PFSK-1 (cell line): ENCODE measurements around the gene RBM5.

Experiments used
- FOXP2 ChIP-seq: optimal IDR thresholded peaks from 2 replicates; pipeline ENCODE3; 2011; ENCODE audit warnings: borderline replicate concordance, control low read depth, inconsistent platforms; ENCODE audit not compliant: insufficient read depth; ENCODE audit errors: extremely low read length, extremely low read depth
- POLR2AphosphoS5 ChIP-seq: IDR thresholded peaks from 2 replicates; pipeline ENCODE4 v1.6.1; 2012; ENCODE audit warnings: low read depth, mild to moderate bottlenecking, control low read depth, low read length, moderate library complexity
- SIN3A ChIP-seq: IDR thresholded peaks from 2 replicates; pipeline ENCODE4 v1.6.1; 2012; ENCODE audit warnings: mild to moderate bottlenecking, low read length, moderate library complexity, borderline replicate concordance; ENCODE audit not compliant: insufficient read depth
- TAF1 ChIP-seq: IDR thresholded peaks from 2 replicates; pipeline ENCODE4 v1.6.1; 2012; ENCODE audit warnings: low read length, control low read depth, borderline replicate concordance; ENCODE audit not compliant: insufficient read depth
- TF ChIP-seq, protein P1 (sequence below), 2 experiments: IDR thresholded peaks; 2 replicates each; pipeline versions ENCODE4 v1.6.1 to v1.8.0; 2011 to 2012; ENCODE audit warnings: low read depth in 2 of 2, low read length in 2 of 2, control low read depth in 1 of 2, inconsistent platforms in 1 of 2, mild to moderate bottlenecking in 1 of 2, moderate library complexity in 1 of 2; ENCODE audit not compliant: insufficient read depth in 1 of 2

Gene RBM5

DNA sequence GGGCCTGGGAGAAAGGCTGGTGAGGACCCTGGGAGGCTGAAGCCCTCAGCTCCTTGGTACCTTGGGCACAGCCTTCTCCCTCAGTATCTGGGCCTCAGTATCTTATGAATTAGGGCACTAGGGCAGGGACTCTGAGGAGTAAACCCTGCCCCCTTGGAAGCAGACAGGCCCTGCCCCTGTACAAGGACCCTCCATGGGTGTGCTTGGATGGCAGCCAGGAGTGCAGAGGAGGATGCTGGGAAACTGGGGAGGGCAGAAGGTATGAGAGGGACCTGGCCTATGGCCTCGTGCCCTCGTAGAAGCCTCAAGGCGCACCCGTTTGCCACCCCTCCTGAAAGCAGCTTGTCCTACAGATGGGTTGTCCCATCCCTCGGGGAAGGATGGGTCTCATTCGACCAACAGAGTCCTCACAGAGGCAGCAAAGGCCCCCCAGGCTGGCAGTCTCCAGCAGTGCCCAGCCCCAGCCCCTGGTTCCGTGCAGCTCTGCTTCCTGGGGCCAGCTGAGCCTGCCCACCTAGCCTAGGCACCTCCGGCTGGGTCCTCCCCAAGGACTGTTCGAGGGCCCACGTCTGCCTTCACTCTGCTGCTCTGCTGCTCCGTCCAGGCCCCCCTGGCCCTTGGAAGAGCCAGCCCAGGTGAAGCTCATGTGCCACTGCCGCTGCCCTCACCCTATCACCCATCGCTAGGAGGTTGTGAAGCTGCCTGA lies 51.2 kb downstream of the RBM5 start:
- TF ChIP-seq POLR2AphosphoS5 (no peak), SIN3A (no peak), TAF1 (no peak), FOXP2 (no peak)
- TF ChIP-seq, protein P1, sequence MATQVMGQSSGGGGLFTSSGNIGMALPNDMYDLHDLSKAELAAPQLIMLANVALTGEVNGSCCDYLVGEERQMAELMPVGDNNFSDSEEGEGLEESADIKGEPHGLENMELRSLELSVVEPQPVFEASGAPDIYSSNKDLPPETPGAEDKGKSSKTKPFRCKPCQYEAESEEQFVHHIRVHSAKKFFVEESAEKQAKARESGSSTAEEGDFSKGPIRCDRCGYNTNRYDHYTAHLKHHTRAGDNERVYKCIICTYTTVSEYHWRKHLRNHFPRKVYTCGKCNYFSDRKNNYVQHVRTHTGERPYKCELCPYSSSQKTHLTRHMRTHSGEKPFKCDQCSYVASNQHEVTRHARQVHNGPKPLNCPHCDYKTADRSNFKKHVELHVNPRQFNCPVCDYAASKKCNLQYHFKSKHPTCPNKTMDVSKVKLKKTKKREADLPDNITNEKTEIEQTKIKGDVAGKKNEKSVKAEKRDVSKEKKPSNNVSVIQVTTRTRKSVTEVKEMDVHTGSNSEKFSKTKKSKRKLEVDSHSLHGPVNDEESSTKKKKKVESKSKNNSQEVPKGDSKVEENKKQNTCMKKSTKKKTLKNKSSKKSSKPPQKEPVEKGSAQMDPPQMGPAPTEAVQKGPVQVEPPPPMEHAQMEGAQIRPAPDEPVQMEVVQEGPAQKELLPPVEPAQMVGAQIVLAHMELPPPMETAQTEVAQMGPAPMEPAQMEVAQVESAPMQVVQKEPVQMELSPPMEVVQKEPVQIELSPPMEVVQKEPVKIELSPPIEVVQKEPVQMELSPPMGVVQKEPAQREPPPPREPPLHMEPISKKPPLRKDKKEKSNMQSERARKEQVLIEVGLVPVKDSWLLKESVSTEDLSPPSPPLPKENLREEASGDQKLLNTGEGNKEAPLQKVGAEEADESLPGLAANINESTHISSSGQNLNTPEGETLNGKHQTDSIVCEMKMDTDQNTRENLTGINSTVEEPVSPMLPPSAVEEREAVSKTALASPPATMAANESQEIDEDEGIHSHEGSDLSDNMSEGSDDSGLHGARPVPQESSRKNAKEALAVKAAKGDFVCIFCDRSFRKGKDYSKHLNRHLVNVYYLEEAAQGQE (IDR thresholded peaks at IDR 0.05; ENCODE audit: insufficient read depth in 1 of 2, low read depth in 2 of 2, low read length in 2 of 2) = no peak

DNA sequence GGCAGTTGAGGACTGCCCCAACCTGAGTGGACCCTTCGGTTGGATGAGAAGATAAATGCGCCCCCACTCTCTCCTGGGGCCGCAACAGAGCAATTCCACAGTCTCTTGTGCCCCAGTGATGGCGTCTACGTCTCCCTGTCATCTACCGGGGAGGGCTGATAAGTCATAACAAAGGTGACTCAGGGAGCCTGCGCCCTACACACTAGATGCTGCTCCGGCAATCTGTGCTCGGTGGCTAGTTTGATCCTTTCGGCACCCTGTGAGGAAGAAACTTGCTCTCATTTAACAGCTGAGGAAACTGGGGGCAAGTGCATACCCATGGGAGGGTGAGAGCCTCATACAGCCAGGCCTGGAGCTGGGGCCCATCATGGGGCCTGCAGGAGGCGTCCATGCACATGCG lies 52.3 kb downstream of the RBM5 start:
- TF ChIP-seq, protein P1 (IDR thresholded peaks at IDR 0.05; ENCODE audit: insufficient read depth in 1 of 2, low read depth in 2 of 2, low read length in 2 of 2) = no peak
- no peak for TF ChIP-seq FOXP2
- no peak for TF ChIP-seq SIN3A
- TF ChIP-seq TAF1 = no peak
- TF ChIP-seq POLR2AphosphoS5 = no peak

DNA sequence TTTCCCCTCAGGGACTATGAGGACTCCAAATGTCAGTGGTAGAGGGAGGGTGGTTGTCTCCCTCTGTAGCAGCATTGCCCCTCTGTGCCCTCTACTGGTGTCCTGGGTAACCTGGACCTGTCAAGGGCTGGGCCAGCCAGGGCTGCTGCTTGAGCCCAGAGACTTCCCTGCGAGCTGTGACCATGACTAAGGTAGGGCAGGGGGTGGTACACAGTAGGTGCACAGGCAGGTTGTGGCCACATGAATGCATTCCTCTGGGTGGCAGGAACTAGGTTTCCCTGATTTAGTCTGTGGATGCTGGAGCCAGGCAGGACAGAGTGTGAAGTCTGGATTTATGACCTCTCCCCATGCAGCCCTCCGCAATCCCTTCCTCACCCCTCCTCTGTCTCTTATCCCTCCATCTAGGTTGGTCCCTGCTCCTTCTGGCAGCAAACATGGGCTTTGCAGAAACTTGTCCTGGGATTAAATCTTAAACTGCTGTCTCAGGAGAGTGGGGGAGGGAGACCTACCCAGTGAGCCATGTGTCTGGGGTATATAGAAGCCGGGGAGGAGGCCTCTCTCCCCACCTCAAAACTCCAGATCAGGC lies 57.7 kb downstream of the RBM5 start:
- TF ChIP-seq POLR2AphosphoS5 = no peak
- TF ChIP-seq FOXP2 = no peak
- TF ChIP-seq TAF1 = no peak
- TF ChIP-seq SIN3A = no peak
- TF ChIP-seq, protein P1 (IDR thresholded peaks at IDR 0.05; ENCODE audit: insufficient read depth in 1 of 2, low read depth in 2 of 2, low read length in 2 of 2) = no peak

DNA sequence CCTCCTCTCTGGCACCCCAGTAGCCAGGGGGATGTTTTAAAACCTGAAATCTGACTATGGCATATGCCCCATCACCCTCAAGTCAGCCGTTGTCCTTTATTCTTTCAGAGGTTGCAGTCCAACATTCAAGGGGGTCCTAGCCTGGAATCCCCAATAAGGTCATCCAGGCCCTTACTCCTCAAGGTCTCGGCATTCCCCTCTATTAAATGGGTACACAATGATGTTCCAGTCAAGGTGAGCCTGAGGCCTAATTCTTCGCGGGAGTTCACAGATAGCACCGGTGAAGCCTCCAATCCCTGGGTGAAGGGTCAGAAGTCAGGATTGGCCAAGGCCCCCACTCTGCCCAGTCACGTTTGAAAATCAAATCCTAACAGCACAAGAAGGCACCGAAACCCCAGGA lies 58.3 kb downstream of the RBM5 start:
- no peak for TF ChIP-seq SIN3A
- no peak for TF ChIP-seq TAF1
- TF ChIP-seq, protein P1 (IDR thresholded peaks at IDR 0.05; ENCODE audit: insufficient read depth in 1 of 2, low read depth in 2 of 2, low read length in 2 of 2) = no peak
- no peak for TF ChIP-seq FOXP2
- no peak for TF ChIP-seq POLR2AphosphoS5
